Measurements from ENCODE around the gene MBLAC1. TPM values are rescaled to one million over a fixed set of nuclear protein-coding genes. Genes with fewer than 3 reads are reported as not detected.

The MBLAC1 gene
- total RNA-seq, 4 donors from 2014 or later = 4.4 to 5.6 TPM; not detected in 2

- peak; percentile 99 for DNase-seq
- in situ Hi-C loops (cut with MboI; ENCODE audit: low pct_ligation_motif_present in 1 of 4, low pct_unique_long_range_greater_than_20kb in 1 of 4, low sequenced_read_pairs in 3 of 4) (no loop called here), intact Hi-C loops (cut with DNase I; ENCODE audit: low total_unique reads) (no loop called here)
- no peaks in the 10 kb centered on the region for H3K27me3 ChIP-seq
- peaks cover 9 to 25% (median 17%) of the 10 kb centered on the region in 4 donors for H3K4me1 ChIP-seq
- H3K4me3 ChIP-seq = peak within 1 kb of the TSS; percentile 72 to 91 (median 81)
- TF ChIP-seq EP300 (IDR thresholded peaks at IDR 0.05; ENCODE audit: low read depth) (no peak), POLR2AphosphoS5 (IDR thresholded peaks at IDR 0.05) (peak in 2 of 3 donors; percentile 39 to 57), POLR2A (IDR thresholded peaks at IDR 0.05) (no peak), CTCF (IDR thresholded peaks at IDR 0.05) (no peak)
- WGBS, 2 donors (ENCODE audit: low coverage in 1 of 2) = 0% methylated on average over 71 of the region's 80 CpGs; no CpG with 5 or more reads in 1 of the 2 donors
- H3K27ac ChIP-seq = peak within 1 kb of the TSS; percentile 92 to 100 (median 97)
- peaks cover 0 to 45% (median 19%) of the 10 kb centered on the region in 4 donors for H3K36me3 ChIP-seq
- no peaks in the 10 kb centered on the region for H3K9me3 ChIP-seq
Measured at GRCh38 chr7:100101016-100101862, 25.5 kb upstream of the MBLAC1 start, which contains the start of the genes AP4M1 and MCM7. TSS of gene AP4M1 (plus strand) at chr7:100101643. CDS start at chr7:100101715, 72 bp downstream. TSS of gene MCM7 (minus strand) at chr7:100101397. CDS start at chr7:100101294, 103 bp downstream.

GRCh38 chr7:100102950-100103840 is 23.6 kb upstream of the MBLAC1 start:
- H3K36me3 ChIP-seq = peaks cover 0 to 38% (median 13%) of the 10 kb centered on the region in 4 donors
- in situ Hi-C loops (cut with MboI; ENCODE audit: low pct_ligation_motif_present in 1 of 4, low pct_unique_long_range_greater_than_20kb in 1 of 4, low sequenced_read_pairs in 3 of 4) = no loop called here
- WGBS, 2 donors (ENCODE audit: low coverage in 1 of 2) = 52 to 84% methylated on average over 6 to 17 of the region's 17 CpGs
- DNase-seq = no peak
- H3K27me3 ChIP-seq = no peaks in the 10 kb centered on the region
- no peaks in the 10 kb centered on the region for H3K9me3 ChIP-seq
- H3K4me3 ChIP-seq = no peak overlapping the region
- intact Hi-C loops (cut with DNase I; ENCODE audit: low total_unique reads) = no loop called here
- H3K4me1 ChIP-seq = peaks cover 9 to 25% (median 17%) of the 10 kb centered on the region in 4 donors
- no peak for TF ChIP-seq EP300 (IDR thresholded peaks at IDR 0.05; ENCODE audit: low read depth)
- TF ChIP-seq POLR2A (IDR thresholded peaks at IDR 0.05) = no peak
- no peak for TF ChIP-seq CTCF (IDR thresholded peaks at IDR 0.05)
- no peak for TF ChIP-seq POLR2AphosphoS5 (IDR thresholded peaks at IDR 0.05)
- peak overlapping the region in 2 of 4 donors; percentile 98 to 100 for H3K27ac ChIP-seq

GRCh38 chr7:100105534-100105933 is 21.2 kb upstream of the MBLAC1 start:
- H3K4me1 ChIP-seq = peaks cover 4 to 11% (median 6%) of the 10 kb centered on the region in 4 donors
- 94% methylated on average over 4 of the region's 4 CpGs; no CpG with 5 or more reads in 1 of the 2 donors for WGBS, 2 donors (ENCODE audit: low coverage in 1 of 2)
- H3K27ac ChIP-seq = no peak overlapping the region
- in situ Hi-C loops (cut with MboI; ENCODE audit: low pct_ligation_motif_present in 1 of 4, low pct_unique_long_range_greater_than_20kb in 1 of 4, low sequenced_read_pairs in 3 of 4) = no loop called here
- no peak overlapping the region for H3K4me3 ChIP-seq
- peaks cover 0 to 29% (median 8%) of the 10 kb centered on the region in 4 donors for H3K36me3 ChIP-seq
- no peak for TF ChIP-seq POLR2AphosphoS5 (IDR thresholded peaks at IDR 0.05)
- no peak for TF ChIP-seq POLR2A (IDR thresholded peaks at IDR 0.05)
- TF ChIP-seq CTCF (IDR thresholded peaks at IDR 0.05) = no peak
- TF ChIP-seq EP300 (IDR thresholded peaks at IDR 0.05; ENCODE audit: low read depth) = no peak
- no peaks in the 10 kb centered on the region for H3K27me3 ChIP-seq
- no peak for DNase-seq
- intact Hi-C loops (cut with DNase I; ENCODE audit: low total_unique reads) = no loop called here
- no peaks in the 10 kb centered on the region for H3K9me3 ChIP-seq
